DMS153 (cell line): ENCODE data around the gene S100A16.
"Not testable (repeated sequence)": the region's sequence is repeated elsewhere in the genome, so short reads cannot be mapped to it uniquely, and the experiment has no call there.

Experiments
- DNase-seq: peaks from one replicate; lab custom pipeline; 2025; lab: John Stamatoyannopoulos, UW

Gene S100A16

DNA sequence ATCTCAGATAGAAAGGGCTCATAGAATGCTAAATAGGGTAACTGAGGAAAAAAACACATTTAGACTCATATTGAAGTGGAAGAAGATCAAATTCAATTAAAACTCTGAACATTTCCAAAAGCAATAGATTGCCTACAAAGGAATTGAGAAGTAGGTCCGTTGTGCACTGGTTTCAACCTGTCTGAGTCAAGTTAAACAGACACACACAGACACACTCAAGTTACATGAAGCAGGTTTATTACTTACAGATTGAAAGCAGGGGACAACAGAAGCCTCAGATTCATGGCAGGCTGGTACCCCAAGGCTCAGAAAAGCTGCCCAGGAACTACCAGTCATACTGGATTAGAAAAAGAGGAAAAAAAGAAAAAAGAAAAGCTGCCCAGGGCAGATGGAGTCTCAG is 26.6 kb downstream of the S100A16 start:
- DNase-seq: no peak

DNA sequence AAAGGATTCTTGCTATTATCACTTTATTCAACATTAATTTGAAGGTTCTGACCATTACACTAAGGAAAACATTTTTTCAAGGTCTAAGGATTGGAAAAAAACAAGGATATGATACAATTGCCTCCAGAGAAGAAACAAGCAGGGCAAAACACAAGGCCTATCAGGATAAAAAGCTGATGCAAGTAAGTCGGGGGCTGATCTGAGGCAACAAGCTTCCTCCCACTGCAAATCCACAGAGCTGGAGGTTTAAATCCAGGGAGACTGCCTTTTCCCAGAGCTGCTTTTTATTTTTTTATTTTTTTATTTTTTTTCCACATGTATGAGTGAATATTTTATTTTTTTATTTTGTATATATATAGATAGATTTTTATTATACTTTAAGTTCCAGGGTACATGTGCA is 27.9 kb downstream of the S100A16 start:
- DNase-seq: no peak

DNA sequence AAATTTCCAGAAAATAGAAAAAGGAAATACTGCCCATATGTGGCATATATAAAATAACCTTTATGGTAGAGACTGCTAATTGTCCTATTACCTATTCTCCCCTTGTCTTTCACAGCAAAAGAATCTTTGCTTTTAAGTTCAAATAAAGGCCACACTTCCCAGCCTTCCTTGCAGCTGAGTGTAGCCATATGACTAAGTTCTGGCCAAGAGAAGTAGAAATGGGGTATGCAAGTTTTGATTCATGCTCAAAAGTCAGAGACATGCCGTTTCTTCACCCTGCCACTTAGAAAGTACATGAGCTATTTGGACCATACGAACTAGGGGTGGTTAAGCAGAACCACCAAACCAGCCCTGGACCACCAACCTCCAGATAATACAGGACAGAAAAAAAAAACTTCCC is 29.0 kb downstream of the S100A16 start:
- no peak for DNase-seq

DNA sequence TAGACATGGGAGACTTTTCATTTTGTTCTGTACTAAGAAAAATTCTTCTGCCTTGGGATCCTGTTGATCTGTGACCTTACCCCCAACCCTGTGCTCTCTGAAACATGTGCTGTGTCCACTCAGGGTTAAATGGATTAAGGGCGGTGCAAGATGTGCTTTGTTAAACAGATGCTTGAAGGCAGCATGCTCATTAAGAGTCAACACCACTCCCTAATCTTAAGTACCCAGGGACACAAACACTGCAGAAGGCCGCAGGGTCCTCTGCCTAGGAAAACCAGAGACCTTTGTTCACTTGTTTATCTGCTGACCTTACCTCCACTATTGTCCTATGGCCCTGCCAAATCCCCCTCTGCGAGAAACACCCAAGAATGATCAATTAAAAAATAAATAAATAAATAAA is 29.4 kb downstream of the S100A16 start:
- not testable (repeated sequence) for DNase-seq

DNA sequence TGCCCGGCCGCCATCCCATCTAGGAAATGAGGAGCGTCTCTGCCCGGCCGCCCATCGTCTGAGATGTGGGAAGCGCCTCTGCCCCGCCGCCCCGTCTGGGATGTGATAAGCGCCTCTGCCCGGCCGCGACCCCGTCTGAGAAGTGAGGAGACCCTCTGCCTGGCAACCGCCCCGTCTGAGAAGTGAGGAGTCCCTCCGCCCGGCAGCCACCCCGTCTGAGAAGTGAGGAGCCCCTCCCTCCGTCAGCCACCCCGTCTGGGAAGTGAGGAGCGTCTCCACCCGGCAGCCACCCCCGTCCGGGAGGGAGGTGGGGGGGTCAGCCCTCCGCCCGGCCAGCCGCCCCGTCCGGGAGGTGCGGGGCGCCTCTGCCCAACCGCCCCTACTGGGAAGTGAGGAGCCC is 30.1 kb downstream of the S100A16 start:
- DNase-seq: not testable (repeated sequence)

DNA sequence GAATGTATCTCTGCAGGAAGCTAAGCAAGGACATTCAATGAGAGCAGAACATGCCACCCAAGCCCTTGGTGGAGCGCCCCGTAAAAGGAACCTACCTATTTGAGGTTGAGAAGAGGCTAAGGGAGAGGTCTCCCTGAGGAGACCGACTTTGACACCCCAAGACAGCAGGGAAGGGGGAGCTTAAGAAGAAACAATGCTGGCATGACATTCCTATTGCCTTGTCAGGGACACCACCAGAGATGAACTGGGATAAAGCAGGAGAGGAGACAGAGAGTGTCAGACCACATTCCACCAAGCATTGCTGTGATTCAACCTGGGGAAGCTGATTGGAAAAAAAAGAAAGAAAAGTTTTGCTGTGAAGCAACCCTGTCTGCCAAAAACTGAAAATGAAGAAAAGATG is 34.0 kb downstream of the S100A16 start:
- DNase-seq: no peak

DNA sequence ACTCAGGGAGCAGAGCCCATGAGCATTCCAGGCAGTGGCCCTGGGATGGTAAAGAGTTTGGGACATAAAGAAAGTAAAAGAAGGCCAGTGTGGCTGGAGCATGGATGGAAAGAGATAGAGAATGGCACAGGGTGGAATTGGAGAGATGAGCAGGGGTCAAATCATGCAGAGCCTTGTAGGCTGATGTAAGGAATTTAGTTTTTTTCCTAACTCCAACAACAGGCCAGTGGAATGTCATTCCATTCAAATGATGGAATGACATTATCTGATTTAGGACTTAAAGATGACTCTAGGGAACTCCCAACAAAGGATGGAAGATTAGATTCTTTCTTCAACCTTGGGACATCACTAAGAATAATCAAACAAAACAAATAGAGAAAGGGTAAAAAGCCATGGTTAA is 34.4 kb downstream of the S100A16 start:
- no peak for DNase-seq

DNA sequence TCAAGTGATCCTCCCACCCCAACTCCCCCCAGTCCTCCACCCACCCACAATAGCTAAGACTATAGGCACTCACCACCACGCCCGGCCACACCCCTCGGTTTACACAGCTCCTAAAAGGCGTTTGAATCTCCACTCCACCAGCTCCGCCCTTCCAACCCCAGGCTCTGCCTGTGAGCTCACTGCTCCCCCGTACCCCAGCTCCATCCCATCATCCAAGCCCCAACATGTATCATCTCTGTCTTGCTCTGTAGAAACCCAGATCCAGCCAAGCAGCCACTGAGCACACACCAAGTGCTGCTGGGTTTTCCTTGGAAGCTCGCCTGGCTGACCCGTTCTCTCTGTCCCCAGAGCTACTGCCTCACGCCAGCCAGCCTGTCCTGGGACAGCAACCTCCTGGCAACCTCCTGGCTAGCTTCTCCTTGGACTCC is 35.3 kb downstream of the S100A16 start:
- no peak for DNase-seq

DNA sequence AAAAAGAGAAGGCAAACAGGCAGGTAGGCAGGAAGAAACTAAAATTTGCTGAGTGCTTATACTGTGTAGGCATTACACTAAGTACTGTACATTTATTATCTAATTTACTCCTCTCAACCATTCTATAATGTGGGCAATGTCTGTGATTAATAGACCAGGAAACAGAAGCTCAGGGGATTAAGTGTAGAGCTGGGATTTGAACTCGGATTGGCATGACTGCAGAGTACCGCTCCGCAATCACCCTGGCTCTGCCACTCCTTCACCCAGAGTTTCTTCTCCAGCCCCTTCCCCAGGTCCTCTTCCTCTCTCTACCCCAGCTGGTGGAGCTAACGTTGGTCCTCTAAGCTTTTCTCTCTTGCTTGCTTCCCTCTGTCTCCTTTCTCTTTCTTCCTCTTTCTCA is 35.8 kb downstream of the S100A16 start:
- no peak for DNase-seq

DNA sequence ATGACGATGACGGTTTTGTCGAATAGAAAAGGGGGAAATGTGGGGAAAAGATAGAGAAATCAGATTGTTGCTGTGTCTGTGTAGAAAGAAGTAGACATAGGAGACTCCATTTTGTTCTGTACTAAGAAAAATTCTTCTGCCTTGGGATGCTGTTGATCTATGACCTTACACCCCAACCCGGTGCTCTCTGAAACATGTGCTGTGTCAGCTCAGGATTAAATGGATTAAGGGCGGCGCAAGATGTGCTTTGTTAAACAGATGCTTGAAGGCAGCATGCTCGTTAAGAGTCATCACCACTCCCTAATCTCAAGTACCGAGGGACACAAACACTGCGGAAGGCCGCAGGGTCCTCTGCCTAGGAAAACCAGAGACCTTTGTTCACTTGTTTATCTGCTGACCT is 37.4 kb downstream of the S100A16 start:
- DNase-seq: not testable (repeated sequence)

DNA sequence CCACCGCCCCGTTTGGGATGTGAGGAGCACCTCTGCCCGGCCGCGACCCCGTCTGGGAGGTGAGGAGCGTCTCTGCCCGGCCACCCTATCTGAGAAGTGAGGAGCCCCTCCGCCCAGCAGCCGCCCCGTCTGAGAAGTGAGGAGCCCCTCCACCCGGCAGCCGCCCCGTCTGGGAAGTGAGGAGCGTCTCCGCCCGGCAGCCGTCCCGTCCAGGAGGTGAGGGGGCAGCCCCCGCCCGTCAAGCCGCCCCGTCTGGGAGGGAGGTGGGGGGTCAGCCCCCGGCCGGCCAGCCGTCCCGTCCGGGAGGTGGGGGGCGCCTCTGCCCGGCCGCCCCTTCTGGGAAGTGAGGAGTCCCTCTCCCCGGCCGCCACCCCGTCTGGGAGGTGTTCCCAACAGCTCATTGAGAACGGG is 37.9 kb downstream of the S100A16 start:
- not testable (repeated sequence) for DNase-seq

DNA sequence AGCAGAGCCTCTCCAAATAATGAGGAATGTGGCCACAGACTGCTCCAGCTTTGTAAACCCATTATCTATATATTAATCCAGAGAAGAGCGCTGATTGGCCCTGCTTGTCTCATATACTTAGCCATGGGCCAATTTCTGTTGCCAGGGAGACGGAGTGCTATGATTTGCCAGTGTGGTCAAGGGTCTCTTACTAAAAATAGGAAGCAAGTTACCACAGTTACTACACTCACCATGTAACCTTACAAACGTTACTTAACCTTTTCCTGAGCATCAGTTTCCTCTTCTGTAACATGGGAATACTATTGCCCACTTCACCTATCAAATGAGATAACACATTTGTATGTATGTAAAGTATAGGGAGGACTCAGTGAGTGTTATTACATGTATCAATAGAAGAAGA is 39.6 kb downstream of the S100A16 start:
- DNase-seq: no peak

DNA sequence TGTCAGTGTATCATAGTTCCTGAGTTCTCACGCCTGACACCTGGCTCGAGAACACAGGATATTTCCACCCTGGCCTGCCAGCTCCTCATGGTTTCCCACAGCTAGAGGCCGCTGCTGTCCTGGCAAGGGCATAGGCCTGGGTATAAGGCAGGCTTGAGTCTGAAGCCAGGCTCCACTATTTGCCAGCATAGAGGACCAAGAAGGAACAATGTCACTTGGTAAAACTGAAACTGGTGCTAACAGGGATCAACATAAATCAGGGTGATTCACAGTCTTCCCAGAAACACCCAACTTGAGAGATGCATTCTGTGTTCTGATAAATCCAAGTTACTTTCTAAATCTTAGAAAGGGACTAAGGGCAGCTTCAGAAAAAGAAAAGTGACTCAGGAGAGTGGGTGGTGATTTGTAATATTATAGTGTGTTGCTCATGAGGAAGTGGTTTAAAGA is 40.3 kb downstream of the S100A16 start:
- peak; percentile 88 for DNase-seq

DNA sequence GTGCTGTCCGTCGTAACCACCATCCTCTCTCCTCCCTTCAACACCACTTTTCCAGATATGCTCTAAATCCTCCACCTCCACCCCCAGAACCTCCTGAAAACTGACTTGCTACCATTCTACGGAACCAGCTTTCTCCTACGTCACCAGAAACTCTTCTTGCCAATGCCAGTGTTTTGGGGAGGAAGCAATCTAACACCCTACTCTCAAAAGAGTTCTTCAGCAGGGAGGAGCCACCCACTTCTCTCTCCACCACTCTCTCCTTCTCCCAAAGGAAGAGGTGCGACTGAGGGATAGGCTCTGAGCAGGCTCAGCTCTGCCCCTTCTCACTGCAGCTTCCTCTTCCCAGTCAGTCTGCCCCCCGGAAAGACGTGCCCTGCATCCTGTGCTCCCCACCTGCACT is 41.2 kb downstream of the S100A16 start:
- no peak for DNase-seq

DNA sequence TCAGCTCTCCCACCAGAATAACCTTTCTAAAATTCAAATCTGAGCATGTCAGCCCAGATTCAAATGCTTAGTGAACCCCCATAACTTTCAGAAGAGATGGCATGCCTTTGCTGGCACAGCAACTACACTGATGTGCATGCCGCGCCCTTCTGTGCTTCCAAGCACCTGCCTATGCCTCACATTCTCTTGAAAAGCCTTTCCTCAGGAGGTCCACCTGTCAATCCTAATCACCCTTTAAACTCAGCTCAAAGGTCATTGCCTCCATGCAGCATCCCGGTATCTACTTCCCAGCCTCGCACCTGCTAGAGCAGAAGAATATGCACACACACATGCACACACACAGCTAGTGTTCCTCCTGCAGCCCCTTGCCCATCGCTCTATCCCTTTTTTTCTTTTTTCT is 42.1 kb downstream of the S100A16 start:
- no peak for DNase-seq

DNA sequence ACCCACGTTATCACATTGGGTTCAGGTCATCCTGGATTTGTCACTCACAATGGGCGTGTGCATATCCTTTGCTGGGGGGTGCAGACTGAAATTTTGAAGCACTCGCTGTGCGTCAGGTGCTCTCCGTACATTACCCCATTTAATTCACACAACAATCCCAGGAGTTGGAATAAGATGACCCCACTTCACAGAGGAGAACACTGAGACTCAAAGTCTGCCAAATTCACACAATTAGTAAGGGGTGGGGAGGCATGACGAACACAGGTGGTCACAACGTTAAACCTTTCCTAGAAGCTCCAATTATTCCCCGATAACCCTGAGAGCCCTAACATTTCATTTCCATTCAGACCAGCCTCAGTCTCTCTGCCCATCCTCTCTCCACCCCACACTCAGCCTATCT is 43.5 kb downstream of the S100A16 start:
- no peak for DNase-seq

DNA sequence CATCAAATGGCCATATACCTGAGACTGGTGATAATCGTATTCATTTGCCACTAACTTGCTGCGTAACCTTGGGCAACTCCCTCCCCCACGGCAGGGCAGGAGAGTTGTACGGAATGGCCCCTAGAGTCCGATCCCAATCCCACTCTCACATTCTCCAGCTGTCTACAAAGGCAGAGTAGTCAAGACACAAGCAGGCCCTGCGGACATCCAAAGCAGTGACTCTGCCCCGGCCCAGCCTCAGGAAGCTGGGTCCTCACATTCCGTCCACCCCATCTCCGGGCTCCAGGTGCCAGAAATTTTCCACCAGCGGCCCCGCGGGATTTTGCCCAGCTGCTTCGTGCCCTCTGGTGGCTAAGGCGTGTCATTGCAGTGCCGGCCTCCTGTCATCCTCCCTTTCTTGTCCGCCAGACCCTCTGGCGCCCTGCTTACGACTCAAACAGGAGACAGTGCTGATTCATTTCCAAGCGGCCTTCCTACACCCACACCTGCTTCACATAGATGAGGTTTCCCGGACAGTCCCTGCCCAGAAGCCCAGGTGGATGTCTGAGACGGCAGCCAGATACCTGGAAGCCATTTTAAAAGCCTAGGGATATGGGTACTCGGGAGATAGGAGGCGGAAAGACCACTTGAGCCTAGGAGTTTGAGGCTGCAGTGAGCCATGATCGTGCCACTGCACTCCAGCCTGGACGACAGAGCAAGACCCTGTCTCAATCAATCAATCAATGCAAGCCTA is 44.4 kb downstream of the S100A16 start:
- peak; percentile 95 for DNase-seq

DNA sequence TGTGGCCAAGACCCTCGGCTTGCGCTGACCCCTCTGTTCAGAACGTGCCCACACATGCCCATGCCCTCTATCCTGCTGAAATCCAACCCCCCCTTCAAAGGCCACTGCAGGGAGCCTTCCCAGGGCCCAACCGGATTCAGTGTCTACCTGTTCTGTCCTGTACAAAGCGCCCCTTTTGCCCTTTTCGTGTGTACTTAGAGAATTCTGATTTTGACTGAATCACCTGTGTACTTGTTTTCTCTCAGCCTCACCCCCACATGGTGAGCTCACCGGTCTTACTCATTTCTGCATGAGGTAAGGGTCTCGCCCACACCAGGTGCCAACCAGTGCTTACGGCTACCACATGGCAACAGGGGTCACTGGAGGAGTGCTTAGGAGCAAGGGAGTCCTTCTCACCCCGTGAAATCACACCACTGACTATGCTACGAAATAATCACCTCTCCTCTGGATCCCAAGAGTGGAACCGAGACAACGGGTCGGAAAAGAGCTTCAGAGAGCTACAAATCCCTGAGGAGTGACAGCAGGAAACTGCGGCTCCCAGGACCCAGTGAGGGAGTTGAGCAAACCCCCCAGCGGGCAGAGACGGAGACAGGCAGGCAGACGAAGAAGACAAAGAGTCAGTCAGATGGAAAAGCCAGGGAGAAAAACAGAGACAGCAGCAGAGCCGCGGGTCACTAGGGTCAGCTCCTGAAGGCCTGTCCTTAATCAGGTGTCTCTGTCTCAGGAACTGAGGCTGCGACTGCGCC is 45.1 kb downstream of the S100A16 start:
- DNase-seq: peak; percentile 36

DNA sequence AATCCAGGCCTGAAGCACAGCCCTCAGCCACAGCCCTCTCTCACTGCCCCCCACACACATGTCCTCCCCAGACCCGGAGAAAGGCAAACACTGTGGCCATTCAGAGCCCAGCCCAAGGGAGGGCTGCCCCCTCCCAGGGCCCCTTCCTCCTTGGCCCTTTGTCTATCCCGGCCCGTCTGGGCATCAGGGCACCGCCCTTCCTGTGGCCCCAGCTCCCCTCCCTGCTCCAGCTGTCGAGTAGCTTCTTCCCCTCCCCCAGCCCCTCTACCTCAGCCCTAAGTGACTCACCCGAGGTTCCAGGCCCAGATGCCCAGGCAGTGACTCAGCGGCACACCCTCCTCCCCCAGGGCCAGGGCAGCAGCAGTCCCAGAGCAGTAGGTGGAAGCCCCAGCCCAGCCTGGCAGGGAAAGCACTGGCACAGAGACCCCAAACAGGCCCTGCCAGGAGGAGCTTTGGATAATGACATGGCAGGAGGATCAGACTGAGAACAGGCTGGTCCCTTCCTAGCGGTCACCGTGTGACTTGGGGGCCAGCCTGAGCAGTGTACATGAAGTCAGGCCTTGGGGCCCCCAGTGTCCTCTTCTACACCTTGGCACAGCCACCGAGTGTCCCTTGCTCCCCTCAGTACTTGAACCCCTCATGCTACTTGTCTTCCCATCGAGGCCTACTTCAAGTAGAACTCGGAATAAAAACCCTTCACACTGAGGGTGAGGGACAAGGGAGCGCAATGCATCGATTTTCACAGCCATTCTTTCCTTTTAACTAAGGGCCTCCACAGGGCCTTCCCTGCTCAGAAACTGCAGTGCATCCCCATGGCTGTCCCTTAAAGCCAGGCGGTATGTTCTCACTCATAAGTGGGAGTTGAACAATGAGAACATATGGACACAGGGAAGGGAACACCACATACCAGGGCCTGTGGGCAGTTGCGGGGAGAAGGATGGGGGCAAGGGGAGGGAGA is 46.2 kb downstream of the S100A16 start:
- peak; percentile 96 for DNase-seq

DNA sequence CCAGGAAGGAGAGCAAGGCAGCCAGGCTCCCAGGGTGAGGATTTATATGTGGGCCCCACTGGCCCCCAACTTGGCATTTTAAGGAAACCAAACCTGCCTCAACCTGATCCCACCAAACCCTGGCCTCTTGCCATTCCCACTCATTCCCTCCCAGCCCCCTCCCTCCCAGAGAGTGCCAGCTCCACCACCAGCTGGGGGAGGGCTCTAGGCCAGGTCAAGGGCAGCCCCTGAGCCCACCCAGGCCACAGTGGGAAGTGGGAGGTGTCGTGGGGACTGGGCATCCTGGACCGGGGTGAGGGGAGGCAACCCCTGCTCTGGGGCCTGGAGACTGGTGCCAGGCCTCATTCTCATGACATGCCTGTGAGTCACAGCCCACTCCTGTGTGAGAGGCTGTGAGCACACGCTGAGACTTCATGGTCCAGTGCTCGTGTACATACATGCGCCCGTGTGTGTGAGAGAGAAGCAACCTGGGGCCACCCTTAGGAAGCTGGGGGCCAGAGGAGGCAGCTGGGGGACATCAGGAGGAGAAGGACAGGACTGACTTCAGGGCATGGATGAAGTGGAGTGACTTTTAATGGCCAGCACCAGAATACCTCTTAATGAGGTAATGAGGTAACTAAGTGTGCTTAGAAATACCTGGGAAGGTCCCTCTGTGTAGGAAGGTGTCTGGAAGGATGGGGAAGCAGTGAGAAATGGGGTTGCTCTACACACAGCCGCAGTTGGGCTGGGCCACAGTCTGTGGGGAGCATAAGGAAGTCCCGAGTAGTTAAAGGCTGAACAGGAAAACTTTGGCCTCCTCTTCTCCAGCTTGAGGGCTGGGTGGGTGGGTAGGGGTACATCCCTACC is 47.2 kb downstream of the S100A16 start, which contains the start of gene S100A2:
Gene S100A2, minus strand, starts transcription at position 316 of the 846 bp plus-strand sequence. CDS start 1,967 bp downstream, outside the sequence.
- DNase-seq: peak; percentile 63

DNA sequence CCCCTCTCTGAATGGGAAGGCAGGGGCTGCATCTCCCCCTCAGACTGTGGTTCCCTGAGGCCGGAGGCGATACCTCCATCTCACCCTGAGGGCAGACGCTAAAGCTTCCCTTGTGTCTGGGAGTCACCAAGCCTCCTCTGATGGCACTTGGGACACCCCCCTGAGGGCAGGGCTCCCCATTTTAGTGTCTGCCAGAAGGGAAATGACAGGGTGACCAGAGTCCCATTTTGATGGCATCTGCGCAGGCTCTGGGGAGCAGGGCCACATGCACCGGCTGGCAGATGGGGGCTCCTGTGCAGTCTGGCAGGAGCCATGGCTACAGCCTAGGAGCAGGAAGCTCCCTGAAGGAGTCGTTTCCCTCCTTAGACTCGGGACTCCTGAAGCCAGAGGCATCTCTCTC is 48.9 kb downstream of the S100A16 start:
- DNase-seq: no peak
